ENCODE measurements around the gene PAPLN. TPM values are rescaled to one million over a fixed set of nuclear protein-coding genes. Genes with fewer than 3 reads are reported as not detected.

Gene PAPLN
- total RNA-seq, 1 experiment from 2014 or later = 9.6 TPM

GRCh38 chr14:73253323-73253610 is 16.0 kb downstream of the PAPLN start:
- Histone ChIP-seq H3K79me2 (ENCODE audit: insufficient read depth, low read length) (no peaks in the 10 kb centered on the region), H3K9me2 (ENCODE audit: insufficient read depth) (no peaks in the 10 kb centered on the region), H2AFZ (ENCODE audit: low read depth, low read length, poor library complexity, severe bottlenecking) (no peak overlapping the region), H3K4me3 (replicated peaks in 1 of 2; ENCODE audit: low read depth in 1 of 2, low read length in 2 of 2) (no peak overlapping the region), H4K20me1 (ENCODE audit: insufficient read depth) (no peaks in the 10 kb centered on the region), H3K9ac (ENCODE audit: low read length) (no peak overlapping the region), H3K9me3 (ENCODE audit: control insufficient read depth in 1 of 2, insufficient read depth in 1 of 2, low read depth in 1 of 2, low read length in 2 of 2) (no peaks in the 10 kb centered on the region), H3K27me3 (ENCODE audit: insufficient read depth, low read length) (no peaks in the 10 kb centered on the region), H3K36me3 (ENCODE audit: control insufficient read depth in 1 of 2, insufficient read depth in 2 of 2, low read length in 2 of 2) (no peaks in the 10 kb centered on the region; a peak in 1 of 4 replicates), H3K4me2 (ENCODE audit: low read length) (no peak overlapping the region), H3K4me1 (ENCODE audit: control insufficient read depth in 1 of 2, insufficient read depth in 2 of 2, low read length in 2 of 2) (no peaks in the 10 kb centered on the region), H3K27ac (ENCODE audit: low read depth, low read length) (no peak overlapping the region)
- TF ChIP-seq MAX (IDR thresholded peaks at IDR 0.05) (no peak), EZH2 (IDR thresholded peaks at IDR 0.05) (no peak), SIN3A (IDR thresholded peaks at IDR 0.05; ENCODE audit: low read depth) (no peak), POLR2A (IDR thresholded peaks at IDR 0.05; ENCODE audit: borderline replicate concordance, extremely low read depth, insufficient read depth, insufficient read length) (no peak), ZFX (IDR thresholded peaks at IDR 0.05) (no peak), CEBPB (IDR thresholded peaks at IDR 0.05; ENCODE audit: low read depth) (no peak), TCF7L2 (IDR thresholded peaks at IDR 0.05; ENCODE audit: borderline replicate concordance, extremely low read depth, insufficient read depth, insufficient read length) (no peak), ATF3 (IDR thresholded peaks at IDR 0.05) (no peak), EZH2phosphoT487 (IDR thresholded peaks at IDR 0.05; ENCODE audit: borderline replicate concordance) (no peak), JUND (IDR thresholded peaks at IDR 0.05) (no peak), ZBTB33 (IDR thresholded peaks at IDR 0.05; ENCODE audit: extremely low read depth, insufficient replicate concordance, low read length) (no peak), CTCF (IDR thresholded peaks at IDR 0.05 in 2 of 3, conservative IDR thresholded peaks at IDR 0.05 in 1 of 3; ENCODE audit: borderline replicate concordance in 1 of 3, insufficient read depth in 1 of 3, low read depth in 2 of 3, low read length in 2 of 3) (no peak), ZNF274 (IDR thresholded peaks at IDR 0.05; ENCODE audit: low read depth, low read length) (no peak), EGR1 (IDR thresholded peaks at IDR 0.05; ENCODE audit: low read depth) (no peak), FOSL1 (IDR thresholded peaks at IDR 0.05; ENCODE audit: low read depth) (no peak), YY1 (IDR thresholded peaks at IDR 0.05; ENCODE audit: extremely low read depth, insufficient replicate concordance, low read depth, low read length) (no peak), CBX3 (IDR thresholded peaks at IDR 0.05; ENCODE audit: low read depth) (no peak)
- CTCF ChIA-PET = no interaction called here
- intact Hi-C loops (cut with micrococcal nuclease) = no loop called here
- no peak for DNase-seq (ENCODE audit: low read depth, low spot score)
- ATAC-seq = no peak
- RAD21 ChIA-PET (ENCODE audit: low non-redundant PET in 1 of 2, low total read pairs in 2 of 2, uncharacterized antibody in 2 of 2, unreplicated experiment in 2 of 2) = no interaction called here
- no TSS peak for BruUV-seq (replicated peaks)
- POLR2A ChIA-PET = no interaction called here
